HepG2 (cell line): ENCODE measurements around the gene LLGL2. TPM values are rescaled to one million over a fixed set of nuclear protein-coding genes. Genes with fewer than 3 reads are reported as not detected.
A peak's percentile ranks its signal among the peaks of the same experiment; 100 is the strongest.

Experiments used
- AGO2 ChIP-seq: fragments of 200-400 bp; formaldehyde crosslinking; optimal IDR thresholded peaks from 2 replicates; pipeline ENCODE3; 2017; ENCODE audit warnings: mild to moderate bottlenecking, low read depth, low read length, moderate library complexity
- ARNT ChIP-seq: fragments of 450-650 bp; IDR thresholded peaks from 2 replicates; pipeline ENCODE4 v1.6.1; 2017
- FOXK1 ChIP-seq: sonication (generic); formaldehyde crosslinking; IDR thresholded peaks from 2 replicates; pipeline ENCODE4 v1.4.0; 2020; ENCODE audit warnings: low read depth, missing genetic modification reagents, borderline replicate concordance
- GATAD2A ChIP-seq: IDR thresholded peaks from 2 replicates; pipeline ENCODE4 v1.6.1; 2016
- KAT8 ChIP-seq: IDR thresholded peaks from 2 replicates; pipeline ENCODE4 v1.6.1; 2016; ENCODE audit warnings: missing genetic modification reagents, missing compliant biosample characterization
- KDM1A ChIP-seq: IDR thresholded peaks from 2 replicates; pipeline ENCODE4 v1.6.1; 2016; ENCODE audit warnings: missing compliant biosample characterization
- KLF9 ChIP-seq: IDR thresholded peaks from 2 replicates; pipeline ENCODE4 v1.6.1; 2016; ENCODE audit warnings: low read depth
- NCOA1 ChIP-seq: sonication (generic); formaldehyde crosslinking; IDR thresholded peaks from 2 replicates; pipeline ENCODE4 v1.9.0; 2021; ENCODE audit warnings: missing genetic modification reagents
- NFKB2 ChIP-seq: sonication (generic); formaldehyde crosslinking; IDR thresholded peaks from 2 replicates; pipeline ENCODE4 v1.4.0; 2020; ENCODE audit warnings: missing genetic modification reagents, borderline replicate concordance
- NFKBIZ ChIP-seq: IDR thresholded peaks from 2 replicates; pipeline ENCODE4 v1.6.1; 2018; ENCODE audit warnings: missing genetic modification reagents, missing compliant biosample characterization
- RARG ChIP-seq: sonication (generic); formaldehyde crosslinking; IDR thresholded peaks from 2 replicates; pipeline ENCODE4 v1.4.0; 2020; ENCODE audit warnings: low read depth, mild to moderate bottlenecking, missing genetic modification reagents
- REL ChIP-seq: sonication (generic); formaldehyde crosslinking; conservative IDR thresholded peaks from 2 replicates; pipeline ENCODE4 v1.8.0; 2022; ENCODE audit warnings: mild to moderate bottlenecking, missing genetic modification reagents, moderate library complexity
- RXRB ChIP-seq: IDR thresholded peaks from 2 replicates; pipeline ENCODE4 v1.6.1; 2016; ENCODE audit warnings: borderline replicate concordance, missing genetic modification reagents, missing compliant biosample characterization
- SAP130 ChIP-seq: IDR thresholded peaks from 2 replicates; pipeline ENCODE4 v1.6.1; 2016; ENCODE audit warnings: low read depth
- SPEN ChIP-seq: sonication (generic); formaldehyde crosslinking; IDR thresholded peaks from 2 replicates; pipeline ENCODE4 v1.5.1; 2020; ENCODE audit warnings: low read depth, mild to moderate bottlenecking, missing genetic modification reagents
- THYN1 ChIP-seq: sonication (generic); formaldehyde crosslinking; IDR thresholded peaks from 2 replicates; pipeline ENCODE4 v1.8.1; 2023; ENCODE audit warnings: low read depth, mild to moderate bottlenecking, moderate library complexity, missing genetic modification reagents, borderline replicate concordance
- TRIM24 ChIP-seq: sonication (generic); formaldehyde crosslinking; IDR thresholded peaks from 2 replicates; pipeline ENCODE4 v1.8.0; 2022; ENCODE audit warnings: mild to moderate bottlenecking, missing genetic modification reagents
- ZNF296 ChIP-seq: sonication (generic); formaldehyde crosslinking; conservative IDR thresholded peaks from 2 replicates; pipeline ENCODE4 v1.5.0; 2020; ENCODE audit warnings: mild to moderate bottlenecking, missing genetic modification reagents
- ZNF30 ChIP-seq: sonication (generic); formaldehyde crosslinking; IDR thresholded peaks from 2 replicates; pipeline ENCODE4 v1.5.0; 2020; ENCODE audit warnings: mild to moderate bottlenecking, missing genetic modification reagents
- ZNF333 ChIP-seq: sonication (generic); formaldehyde crosslinking; IDR thresholded peaks from 2 replicates; pipeline ENCODE4 v1.4.0; 2020; ENCODE audit warnings: mild to moderate bottlenecking, missing genetic modification reagents, borderline replicate concordance
- ZNF354B ChIP-seq: sonication (generic); formaldehyde crosslinking; IDR thresholded peaks from 2 replicates; pipeline ENCODE4 v1.8.0; 2022; ENCODE audit warnings: mild to moderate bottlenecking, missing genetic modification reagents
- ZNF670 ChIP-seq: sonication (generic); formaldehyde crosslinking; IDR thresholded peaks from 2 replicates; pipeline ENCODE4 v1.8.0; 2022; ENCODE audit warnings: mild to moderate bottlenecking, missing genetic modification reagents, borderline replicate concordance
- polyA plus RNA-seq, 8 experiments: library from polyadenylated mRNA; depleted of rRNA in 3 of 8; stranded (reverse) in 7 of 8; unstranded in 1 of 8; fragments of >200 nt; fragmentation: Illumina TruSeq in 4 of 8; extraction: Trizol in 4 of 8; gene quantifications; 2 replicates each; pipeline versions ENCODE4 v1.2.1 to v1.2.3, GENCODE V29; 2011 to 2016; ENCODE audit warnings: low read depth in 4 of 8, missing spikeins in 1 of 8, mixed read lengths in 1 of 8; ENCODE audit not compliant: insufficient read depth in 1 of 8
- total RNA-seq, 5 experiments: library from RNA; depleted of rRNA; stranded (reverse); fragments of >200 nt; fragmentation: Illumina TruSeq; extraction: Trizol; gene quantifications; 2 replicates each; pipeline ENCODE4 v1.2.3, GENCODE V29; 2016; ENCODE audit warnings: low read depth in 1 of 5
- TF ChIP-seq, protein P1 (sequence below): sonication (generic); formaldehyde crosslinking; conservative IDR thresholded peaks from 2 replicates; pipeline ENCODE4 v1.4.0; 2020; ENCODE audit warnings: mild to moderate bottlenecking, missing genetic modification reagents, moderate library complexity
- TF ChIP-seq, protein P2 (sequence below): sonication (generic); formaldehyde crosslinking; IDR thresholded peaks from 2 replicates; pipeline ENCODE4 v1.8.1; 2023; ENCODE audit warnings: mild to moderate bottlenecking, missing genetic modification reagents, borderline replicate concordance
- TF ChIP-seq, protein P3 (sequence below): sonication (generic); formaldehyde crosslinking; IDR thresholded peaks from 2 replicates; pipeline ENCODE4 v1.9.0; 2022; ENCODE audit warnings: missing genetic modification reagents, mild to moderate bottlenecking, borderline replicate concordance
- TF ChIP-seq, protein P4 (sequence below): sonication (generic); formaldehyde crosslinking; IDR thresholded peaks from 2 replicates; pipeline ENCODE4 v1.5.0; 2020; ENCODE audit warnings: missing genetic modification reagents, mild to moderate bottlenecking, borderline replicate concordance

LLGL2 gene
- total and polyA plus RNA-seq, 2 of the 13 experiments (the other 11 are each of a cell fraction or from before 2014, with no cell fraction given), result 83.0 to 86.7 TPM

DNA sequence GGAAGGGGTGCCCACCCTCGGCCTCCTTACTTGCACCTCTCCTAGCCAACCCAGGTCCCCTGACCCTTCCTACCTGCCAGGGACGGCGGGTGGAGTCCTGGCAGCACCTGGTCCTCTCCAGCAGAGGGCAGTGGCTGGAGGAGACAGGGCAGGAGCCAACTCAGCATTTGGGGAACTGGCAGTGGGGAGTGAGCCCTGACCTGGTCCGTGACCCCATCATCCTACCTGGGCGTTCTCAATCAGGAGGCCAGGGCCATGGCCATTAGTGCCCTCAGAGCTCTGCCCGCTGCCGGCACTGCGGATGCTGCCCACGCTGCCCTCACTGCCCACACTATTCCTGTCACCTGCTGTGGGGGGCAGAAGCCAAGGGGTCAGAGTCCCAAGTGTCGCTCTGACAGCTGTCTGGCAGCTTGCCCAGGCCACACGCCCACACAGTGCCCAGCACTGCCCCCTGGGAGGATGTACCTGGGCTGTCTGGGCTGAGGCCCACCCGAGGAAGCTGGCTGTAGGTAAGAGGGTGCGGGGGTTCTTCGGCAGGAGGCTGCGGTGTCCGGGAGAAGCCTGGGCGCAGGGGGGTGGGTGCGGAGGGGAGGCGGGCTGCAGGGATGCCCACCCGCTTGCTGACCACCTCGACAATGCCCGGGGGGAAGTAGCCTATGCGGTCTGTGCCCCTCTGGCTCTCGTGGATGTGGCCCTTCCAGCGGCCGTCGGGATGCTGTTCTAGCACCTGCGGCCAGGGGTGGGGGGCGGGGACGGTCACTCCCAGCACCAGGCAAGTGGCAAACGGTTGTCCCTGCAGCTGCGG is 20.9 kb upstream of the LLGL2 start (continued):
- TF ChIP-seq, protein P1, sequence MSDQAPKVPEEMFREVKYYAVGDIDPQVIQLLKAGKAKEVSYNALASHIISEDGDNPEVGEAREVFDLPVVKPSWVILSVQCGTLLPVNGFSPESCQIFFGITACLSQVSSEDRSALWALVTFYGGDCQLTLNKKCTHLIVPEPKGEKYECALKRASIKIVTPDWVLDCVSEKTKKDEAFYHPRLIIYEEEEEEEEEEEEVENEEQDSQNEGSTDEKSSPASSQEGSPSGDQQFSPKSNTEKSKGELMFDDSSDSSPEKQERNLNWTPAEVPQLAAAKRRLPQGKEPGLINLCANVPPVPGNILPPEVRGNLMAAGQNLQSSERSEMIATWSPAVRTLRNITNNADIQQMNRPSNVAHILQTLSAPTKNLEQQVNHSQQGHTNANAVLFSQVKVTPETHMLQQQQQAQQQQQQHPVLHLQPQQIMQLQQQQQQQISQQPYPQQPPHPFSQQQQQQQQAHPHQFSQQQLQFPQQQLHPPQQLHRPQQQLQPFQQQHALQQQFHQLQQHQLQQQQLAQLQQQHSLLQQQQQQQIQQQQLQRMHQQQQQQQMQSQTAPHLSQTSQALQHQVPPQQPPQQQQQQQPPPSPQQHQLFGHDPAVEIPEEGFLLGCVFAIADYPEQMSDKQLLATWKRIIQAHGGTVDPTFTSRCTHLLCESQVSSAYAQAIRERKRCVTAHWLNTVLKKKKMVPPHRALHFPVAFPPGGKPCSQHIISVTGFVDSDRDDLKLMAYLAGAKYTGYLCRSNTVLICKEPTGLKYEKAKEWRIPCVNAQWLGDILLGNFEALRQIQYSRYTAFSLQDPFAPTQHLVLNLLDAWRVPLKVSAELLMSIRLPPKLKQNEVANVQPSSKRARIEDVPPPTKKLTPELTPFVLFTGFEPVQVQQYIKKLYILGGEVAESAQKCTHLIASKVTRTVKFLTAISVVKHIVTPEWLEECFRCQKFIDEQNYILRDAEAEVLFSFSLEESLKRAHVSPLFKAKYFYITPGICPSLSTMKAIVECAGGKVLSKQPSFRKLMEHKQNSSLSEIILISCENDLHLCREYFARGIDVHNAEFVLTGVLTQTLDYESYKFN (CRISPR knock-in tag), result 0 out of 2 replicates have a peak, but pooled peaks have one; percentile 26
- TF ChIP-seq GATAD2A (CRISPR knock-in tag) (peak; percentile 20; the same call in 1 of the 2 replicates), THYN1 (CRISPR knock-in tag) (no peak), FOXK1 (CRISPR knock-in tag) (no peak), AGO2 (peak; percentile 64), SAP130 (CRISPR knock-in tag) (peak; percentile 60), KAT8 (CRISPR knock-in tag) (no peak), KDM1A (no peak), NCOA1 (CRISPR knock-in tag) (no peak), NFKBIZ (CRISPR knock-in tag) (no peak), NFKB2 (no peak), RARG (CRISPR knock-in tag) (no peak), ARNT (no peak), KLF9 (CRISPR knock-in tag) (no peak), REL (CRISPR knock-in tag) (no peak), ZNF354B (CRISPR knock-in tag) (no peak), ZNF296 (0 out of 2 replicates have a peak, but pooled peaks have one; percentile 46), TRIM24 (CRISPR knock-in tag) (no peak), RXRB (CRISPR knock-in tag) (peak; percentile 8; the same call in 1 of the 2 replicates), ZNF670 (no peak), ZNF333 (CRISPR knock-in tag) (no peak), SPEN (0 out of 2 replicates have a peak, but pooled peaks have one; percentile 29), ZNF30 (CRISPR knock-in tag) (no peak)
- TF ChIP-seq, protein P2, sequence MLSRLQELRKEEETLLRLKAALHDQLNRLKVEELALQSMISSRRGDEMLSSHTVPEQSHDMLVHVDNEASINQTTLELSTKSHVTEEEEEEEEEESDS (CRISPR knock-in tag), result no peak
- TF ChIP-seq, protein P3, sequence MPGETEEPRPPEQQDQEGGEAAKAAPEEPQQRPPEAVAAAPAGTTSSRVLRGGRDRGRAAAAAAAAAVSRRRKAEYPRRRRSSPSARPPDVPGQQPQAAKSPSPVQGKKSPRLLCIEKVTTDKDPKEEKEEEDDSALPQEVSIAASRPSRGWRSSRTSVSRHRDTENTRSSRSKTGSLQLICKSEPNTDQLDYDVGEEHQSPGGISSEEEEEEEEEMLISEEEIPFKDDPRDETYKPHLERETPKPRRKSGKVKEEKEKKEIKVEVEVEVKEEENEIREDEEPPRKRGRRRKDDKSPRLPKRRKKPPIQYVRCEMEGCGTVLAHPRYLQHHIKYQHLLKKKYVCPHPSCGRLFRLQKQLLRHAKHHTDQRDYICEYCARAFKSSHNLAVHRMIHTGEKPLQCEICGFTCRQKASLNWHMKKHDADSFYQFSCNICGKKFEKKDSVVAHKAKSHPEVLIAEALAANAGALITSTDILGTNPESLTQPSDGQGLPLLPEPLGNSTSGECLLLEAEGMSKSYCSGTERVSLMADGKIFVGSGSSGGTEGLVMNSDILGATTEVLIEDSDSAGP (CRISPR knock-in tag), result peak; percentile 70; the same call in 1 of the 2 replicates
- TF ChIP-seq, protein P4, sequence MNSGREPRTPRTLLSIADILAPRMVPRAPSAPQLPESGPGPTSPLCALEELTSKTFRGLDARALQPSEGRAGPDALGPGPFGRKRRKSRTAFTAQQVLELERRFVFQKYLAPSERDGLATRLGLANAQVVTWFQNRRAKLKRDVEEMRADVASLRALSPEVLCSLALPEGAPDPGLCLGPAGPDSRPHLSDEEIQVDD (CRISPR knock-in tag), result no peak
